ENCODE data around the gene FNDC8.

GRCh38 chr17:35141681-35142466 lies 20.5 kb downstream of the FNDC8 start, which contains the start of gene NLE1:
- no peak for TF ChIP-seq NR1H2 (CRISPR knock-in tag; IDR thresholded peaks at IDR 0.05)
- TF ChIP-seq POLR2A (conservative IDR thresholded peaks at IDR 0.05), result peak; percentile 84
- peak; percentile 82 for TF ChIP-seq ZBTB7A (IDR thresholded peaks at IDR 0.05; ENCODE audit: borderline replicate concordance, control insufficient read depth, low read depth, low read length)
- no peak for TF ChIP-seq HES1 (IDR thresholded peaks at IDR 0.05; ENCODE audit: low read depth)
- peak; percentile 64 for TF ChIP-seq POLR2AphosphoS5 (IDR thresholded peaks at IDR 0.05; ENCODE audit: control insufficient read depth, insufficient read depth, low read depth, low read length)
- no peak for TF ChIP-seq ADNP (tag; IDR thresholded peaks at IDR 0.05)
- TF ChIP-seq CTCF (IDR thresholded peaks at IDR 0.05 in 2 of 3, conservative IDR thresholded peaks at IDR 0.05 in 1 of 3; ENCODE audit: insufficient read depth in 2 of 3, low read depth in 1 of 3, low read length in 3 of 3), result peak; percentile 86 to 91 (median 90)
- TF ChIP-seq ZBTB26 (CRISPR knock-in tag; IDR thresholded peaks at IDR 0.05), result no peak
- TF ChIP-seq E2F4 (CRISPR knock-in tag; IDR thresholded peaks at IDR 0.05; ENCODE audit: low read depth), result no peak
- no peak for TF ChIP-seq ZNF561 (CRISPR knock-in tag; conservative IDR thresholded peaks at IDR 0.05)
- TF ChIP-seq NCOR1 (IDR thresholded peaks at IDR 0.05), result no peak; the same call in 1 of the 2 replicates
- no peak for TF ChIP-seq POLR2AphosphoS2 (IDR thresholded peaks at IDR 0.05; ENCODE audit: low read length)
- TF ChIP-seq ZNF398 (CRISPR knock-in tag; IDR thresholded peaks at IDR 0.05), result no peak
- TF ChIP-seq SMC3 (conservative IDR thresholded peaks at IDR 0.05; ENCODE audit: insufficient read depth, low read depth, low read length), result peak; percentile 58; the same call in 1 of the 2 replicates
